ENCODE data around the gene ELOVL1. TPM values are rescaled to one million over a fixed set of nuclear protein-coding genes. Genes with fewer than 3 reads are reported as not detected.

The ELOVL1 gene
- polyA plus RNA-seq, 1 experiment, result 167 TPM

GRCh38 chr1:43321331-43321891 lies 46.4 kb downstream of the ELOVL1 start:
- DNase-seq (ENCODE audit: low read depth, low spot score), result no peak
- CTCF ChIA-PET, result no interaction called here
- Histone ChIP-seq H3K27ac (ENCODE audit: low read depth, low read length) (no peak overlapping the region), H3K9me3 (ENCODE audit: control insufficient read depth, insufficient read depth, low read length) (peaks cover 3% of the 10 kb centered on the region), H3K4me3 (ENCODE audit: low read depth, low read length) (no peak overlapping the region), H3K27me3 (ENCODE audit: control insufficient read depth, insufficient read depth, low read length) (no peaks in the 10 kb centered on the region)
- TF ChIP-seq, protein P1, sequence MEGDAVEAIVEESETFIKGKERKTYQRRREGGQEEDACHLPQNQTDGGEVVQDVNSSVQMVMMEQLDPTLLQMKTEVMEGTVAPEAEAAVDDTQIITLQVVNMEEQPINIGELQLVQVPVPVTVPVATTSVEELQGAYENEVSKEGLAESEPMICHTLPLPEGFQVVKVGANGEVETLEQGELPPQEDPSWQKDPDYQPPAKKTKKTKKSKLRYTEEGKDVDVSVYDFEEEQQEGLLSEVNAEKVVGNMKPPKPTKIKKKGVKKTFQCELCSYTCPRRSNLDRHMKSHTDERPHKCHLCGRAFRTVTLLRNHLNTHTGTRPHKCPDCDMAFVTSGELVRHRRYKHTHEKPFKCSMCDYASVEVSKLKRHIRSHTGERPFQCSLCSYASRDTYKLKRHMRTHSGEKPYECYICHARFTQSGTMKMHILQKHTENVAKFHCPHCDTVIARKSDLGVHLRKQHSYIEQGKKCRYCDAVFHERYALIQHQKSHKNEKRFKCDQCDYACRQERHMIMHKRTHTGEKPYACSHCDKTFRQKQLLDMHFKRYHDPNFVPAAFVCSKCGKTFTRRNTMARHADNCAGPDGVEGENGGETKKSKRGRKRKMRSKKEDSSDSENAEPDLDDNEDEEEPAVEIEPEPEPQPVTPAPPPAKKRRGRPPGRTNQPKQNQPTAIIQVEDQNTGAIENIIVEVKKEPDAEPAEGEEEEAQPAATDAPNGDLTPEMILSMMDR (IDR thresholded peaks at IDR 0.05; ENCODE audit: low read depth, low read length), result no peak
- POLR2A ChIA-PET, result interaction anchor here (0.6 kb wide), 1 partner anchor 17 kb away, joined by 3 read pairs; no protein-coding TSS in a partner anchor

- DNase-seq (ENCODE audit: low read depth, low spot score), result no peak
- Histone ChIP-seq H3K27me3 (ENCODE audit: control insufficient read depth, insufficient read depth, low read length) (no peaks in the 10 kb centered on the region), H3K4me3 (ENCODE audit: low read depth, low read length) (no peak overlapping the region), H3K9me3 (ENCODE audit: control insufficient read depth, insufficient read depth, low read length) (no peaks in the 10 kb centered on the region), H3K27ac (ENCODE audit: low read depth, low read length) (no peak overlapping the region)
- ChIA-PET POLR2A (no interaction called here), CTCF (no interaction called here)
- TF ChIP-seq, protein P1 (IDR thresholded peaks at IDR 0.05; ENCODE audit: low read depth, low read length), result no peak
Observed at GRCh38 chr1:43319766-43320165, 48.0 kb downstream of the ELOVL1 start.

DNA sequence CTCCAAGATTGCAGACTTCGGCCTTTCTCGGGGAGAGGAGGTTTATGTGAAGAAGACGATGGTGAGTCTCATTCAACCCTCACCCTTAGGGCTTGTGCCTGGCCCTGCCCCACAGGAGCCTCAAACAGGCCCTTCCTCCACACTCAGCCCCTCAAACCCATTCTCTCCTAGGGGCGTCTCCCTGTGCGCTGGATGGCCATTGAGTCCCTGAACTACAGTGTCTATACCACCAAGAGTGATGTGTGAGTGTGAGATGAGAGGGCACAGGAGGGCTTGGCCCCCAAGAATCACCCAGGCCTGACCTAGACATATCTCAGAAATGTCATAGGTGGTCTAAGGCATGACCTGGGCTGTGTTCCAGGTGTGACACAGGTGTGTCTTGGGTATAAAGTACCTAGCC lies 48.5 kb downstream of the ELOVL1 start:
- no peak overlapping the region for H3K27ac ChIP-seq (ENCODE audit: low read depth, low read length)
- TF ChIP-seq, protein P1 (IDR thresholded peaks at IDR 0.05; ENCODE audit: low read depth, low read length), result no peak

GRCh38 chr1:43318831-43319230 lies 49.0 kb downstream of the ELOVL1 start:
- no peaks in the 10 kb centered on the region for H3K9me3 ChIP-seq (ENCODE audit: control insufficient read depth, insufficient read depth, low read length)
- POLR2A ChIA-PET, result no interaction called here
- no peak for DNase-seq (ENCODE audit: low read depth, low spot score)
- H3K27ac ChIP-seq (ENCODE audit: low read depth, low read length), result no peak overlapping the region
- TF ChIP-seq, protein P1 (IDR thresholded peaks at IDR 0.05; ENCODE audit: low read depth, low read length), result no peak
- H3K27me3 ChIP-seq (ENCODE audit: control insufficient read depth, insufficient read depth, low read length), result no peaks in the 10 kb centered on the region
- CTCF ChIA-PET, result no interaction called here
- H3K4me3 ChIP-seq (ENCODE audit: low read depth, low read length), result no peak overlapping the region

More for the DNA sequence above, 48.5 kb downstream of the ELOVL1 start:
- POLR2A ChIA-PET, result no interaction called here
- H3K9me3 ChIP-seq (ENCODE audit: control insufficient read depth, insufficient read depth, low read length), result no peaks in the 10 kb centered on the region
- no peak overlapping the region for H3K4me3 ChIP-seq (ENCODE audit: low read depth, low read length)
- no peak for DNase-seq (ENCODE audit: low read depth, low spot score)
- no peaks in the 10 kb centered on the region for H3K27me3 ChIP-seq (ENCODE audit: control insufficient read depth, insufficient read depth, low read length)
- CTCF ChIA-PET, result no interaction called here

- no peaks in the 10 kb centered on the region for H3K27me3 ChIP-seq (ENCODE audit: control insufficient read depth, insufficient read depth, low read length)
- peak overlapping the region; percentile 11 for H3K27ac ChIP-seq (ENCODE audit: low read depth, low read length)
- ChIA-PET CTCF (no interaction called here), POLR2A (no interaction called here)
- TF ChIP-seq, protein P1 (IDR thresholded peaks at IDR 0.05; ENCODE audit: low read depth, low read length), result no peak
- no peak for DNase-seq (ENCODE audit: low read depth, low spot score)
- H3K4me3 ChIP-seq (ENCODE audit: low read depth, low read length), result no peak overlapping the region
- H3K9me3 ChIP-seq (ENCODE audit: control insufficient read depth, insufficient read depth, low read length), result no peaks in the 10 kb centered on the region; the same call in 1 of the 2 replicates
Observed at GRCh38 chr1:43317817-43318471, 49.9 kb downstream of the ELOVL1 start.

All from AG04450 (cell line).